ENCODE data around the gene ASB1. TPM values are rescaled to one million over a fixed set of nuclear protein-coding genes. Genes with fewer than 3 reads are reported as not detected.

Gene ASB1
- total RNA-seq, 1 donor from 2014 or later: 33.9 TPM

DNA sequence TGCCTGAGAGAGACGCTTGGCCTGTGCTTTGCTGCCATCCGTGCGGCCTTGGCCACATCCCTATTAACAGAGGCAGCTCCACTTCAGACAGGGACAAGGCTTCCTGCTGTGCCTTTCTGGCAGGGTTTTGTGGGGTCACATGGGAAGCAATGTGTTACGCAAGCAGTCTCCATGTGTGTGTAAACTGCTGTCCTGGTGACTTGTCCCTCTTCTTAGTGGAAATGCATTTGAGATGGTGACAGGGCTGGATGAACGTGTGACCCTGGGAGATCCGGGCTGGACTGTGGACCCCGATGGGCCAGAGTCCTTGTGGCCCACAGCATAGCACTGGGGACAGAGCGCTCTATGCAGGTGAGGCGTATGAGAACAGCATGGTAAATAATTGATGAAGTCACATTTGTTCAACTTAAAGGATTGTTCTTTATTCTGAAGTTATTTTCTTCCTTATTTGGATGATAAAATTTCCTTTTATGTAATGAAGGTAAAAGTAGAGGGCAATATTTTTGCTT lies 23.2 kb downstream of the ASB1 start:
- TF ChIP-seq, protein P1, sequence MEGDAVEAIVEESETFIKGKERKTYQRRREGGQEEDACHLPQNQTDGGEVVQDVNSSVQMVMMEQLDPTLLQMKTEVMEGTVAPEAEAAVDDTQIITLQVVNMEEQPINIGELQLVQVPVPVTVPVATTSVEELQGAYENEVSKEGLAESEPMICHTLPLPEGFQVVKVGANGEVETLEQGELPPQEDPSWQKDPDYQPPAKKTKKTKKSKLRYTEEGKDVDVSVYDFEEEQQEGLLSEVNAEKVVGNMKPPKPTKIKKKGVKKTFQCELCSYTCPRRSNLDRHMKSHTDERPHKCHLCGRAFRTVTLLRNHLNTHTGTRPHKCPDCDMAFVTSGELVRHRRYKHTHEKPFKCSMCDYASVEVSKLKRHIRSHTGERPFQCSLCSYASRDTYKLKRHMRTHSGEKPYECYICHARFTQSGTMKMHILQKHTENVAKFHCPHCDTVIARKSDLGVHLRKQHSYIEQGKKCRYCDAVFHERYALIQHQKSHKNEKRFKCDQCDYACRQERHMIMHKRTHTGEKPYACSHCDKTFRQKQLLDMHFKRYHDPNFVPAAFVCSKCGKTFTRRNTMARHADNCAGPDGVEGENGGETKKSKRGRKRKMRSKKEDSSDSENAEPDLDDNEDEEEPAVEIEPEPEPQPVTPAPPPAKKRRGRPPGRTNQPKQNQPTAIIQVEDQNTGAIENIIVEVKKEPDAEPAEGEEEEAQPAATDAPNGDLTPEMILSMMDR (IDR thresholded peaks at IDR 0.05): no peak
- H3K9me3 Mint-ChIP-seq (ENCODE audit: unreplicated experiment): no peaks in the 10 kb centered on the region
- no peak overlapping the region for H3K27ac Mint-ChIP-seq (ENCODE audit: unreplicated experiment)
- DNase-seq (ENCODE audit: extremely low spot score, unreplicated experiment): peak; percentile 60
- H3K4me1 Mint-ChIP-seq (ENCODE audit: unreplicated experiment): peaks cover 8% of the 10 kb centered on the region
- no peak overlapping the region for H3K4me3 Mint-ChIP-seq (ENCODE audit: unreplicated experiment)
- peaks cover 53% of the 10 kb centered on the region for H3K36me3 Mint-ChIP-seq (ENCODE audit: unreplicated experiment)
- no peaks in the 10 kb centered on the region for H3K27me3 Mint-ChIP-seq (ENCODE audit: unreplicated experiment)

DNA sequence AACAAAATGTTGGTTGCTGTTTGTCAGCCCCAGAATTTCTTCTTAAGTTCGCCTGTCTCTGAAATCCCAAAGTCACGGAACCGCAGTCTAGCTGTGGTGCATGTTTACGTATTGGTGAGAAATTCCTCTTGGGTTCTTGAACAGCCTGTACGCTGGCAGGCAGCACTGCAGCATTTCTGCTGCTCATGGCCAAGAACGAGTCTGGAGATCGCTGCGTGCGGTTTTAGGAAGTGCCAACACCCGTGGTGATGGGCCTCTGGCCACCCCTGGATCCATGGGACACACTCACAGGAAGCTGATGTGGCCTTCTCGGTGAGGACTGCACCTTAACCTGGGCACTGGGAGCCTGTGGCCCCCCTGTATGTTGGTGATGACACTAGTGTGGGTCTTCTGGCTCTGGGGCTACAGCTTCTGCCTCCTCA lies 23.7 kb downstream of the ASB1 start:
- H3K27ac Mint-ChIP-seq (ENCODE audit: unreplicated experiment): no peak overlapping the region
- TF ChIP-seq, protein P1 (IDR thresholded peaks at IDR 0.05): no peak
- H3K4me1 Mint-ChIP-seq (ENCODE audit: unreplicated experiment): peaks cover 8% of the 10 kb centered on the region
- H3K4me3 Mint-ChIP-seq (ENCODE audit: unreplicated experiment): no peak overlapping the region
- H3K9me3 Mint-ChIP-seq (ENCODE audit: unreplicated experiment): no peaks in the 10 kb centered on the region
- H3K36me3 Mint-ChIP-seq (ENCODE audit: unreplicated experiment): peaks cover 48% of the 10 kb centered on the region
- no peaks in the 10 kb centered on the region for H3K27me3 Mint-ChIP-seq (ENCODE audit: unreplicated experiment)
- DNase-seq (ENCODE audit: extremely low spot score, unreplicated experiment): peak; percentile 71

DNA sequence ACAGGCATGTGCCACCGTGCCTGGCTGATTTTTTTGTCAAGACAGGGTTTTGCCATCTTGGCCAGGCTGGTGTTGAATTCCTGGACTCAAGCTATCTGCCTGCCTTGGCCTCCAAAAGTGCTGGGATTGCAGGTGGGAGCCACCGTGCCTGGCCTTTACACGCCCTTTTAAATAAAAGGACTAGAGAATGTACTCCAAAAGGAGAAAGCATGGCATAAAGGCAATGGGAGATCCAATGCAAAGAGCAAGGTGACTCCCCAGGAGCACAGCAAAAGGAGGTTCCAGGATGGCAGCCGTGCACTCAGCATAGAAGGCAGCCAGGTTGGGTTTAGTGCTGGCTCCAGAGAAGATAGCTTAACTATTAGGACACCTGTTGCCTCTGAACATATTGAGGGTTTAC lies 27.1 kb downstream of the ASB1 start:
- peaks cover 7% of the 10 kb centered on the region for H3K9me3 Mint-ChIP-seq (ENCODE audit: unreplicated experiment)
- H3K4me1 Mint-ChIP-seq (ENCODE audit: unreplicated experiment): peaks cover 2% of the 10 kb centered on the region
- TF ChIP-seq, protein P1 (IDR thresholded peaks at IDR 0.05): no peak
- H3K27ac Mint-ChIP-seq (ENCODE audit: unreplicated experiment): no peak overlapping the region
- no peaks in the 10 kb centered on the region for H3K27me3 Mint-ChIP-seq (ENCODE audit: unreplicated experiment)
- no peak for DNase-seq (ENCODE audit: extremely low spot score, unreplicated experiment)
- no peak overlapping the region for H3K4me3 Mint-ChIP-seq (ENCODE audit: unreplicated experiment)
- peaks cover 25% of the 10 kb centered on the region for H3K36me3 Mint-ChIP-seq (ENCODE audit: unreplicated experiment)

DNA sequence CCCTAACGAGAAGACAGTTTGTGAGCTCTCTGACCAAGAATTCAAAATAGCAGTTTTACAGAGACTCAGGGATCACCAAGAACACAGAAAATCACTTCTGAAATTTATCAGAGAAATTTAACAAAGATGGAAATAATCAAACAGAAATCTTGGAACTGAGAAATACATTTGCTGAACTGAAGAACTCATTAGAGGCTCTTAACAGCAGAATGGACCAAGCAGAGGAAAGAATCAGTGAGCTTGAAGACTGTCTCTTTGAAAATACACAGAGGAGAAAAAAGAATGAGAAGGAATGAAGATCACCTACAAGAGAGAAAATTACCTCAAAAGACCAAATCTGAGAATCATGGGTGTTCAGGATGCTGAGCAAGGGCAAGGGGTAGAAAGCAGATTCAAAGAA lies 29.7 kb downstream of the ASB1 start:
- no peaks in the 10 kb centered on the region for H3K4me1 Mint-ChIP-seq (ENCODE audit: unreplicated experiment)
- peaks cover 7% of the 10 kb centered on the region for H3K9me3 Mint-ChIP-seq (ENCODE audit: unreplicated experiment)
- H3K27ac Mint-ChIP-seq (ENCODE audit: unreplicated experiment): no peak overlapping the region

More for the DNA sequence above, 29.7 kb downstream of the ASB1 start:
- TF ChIP-seq, protein P1 (IDR thresholded peaks at IDR 0.05): no peak
- DNase-seq (ENCODE audit: extremely low spot score, unreplicated experiment): no peak
- Mint-ChIP-seq H3K4me3 (ENCODE audit: unreplicated experiment) (no peak overlapping the region), H3K27me3 (ENCODE audit: unreplicated experiment) (no peaks in the 10 kb centered on the region), H3K36me3 (ENCODE audit: unreplicated experiment) (peaks cover 14% of the 10 kb centered on the region)

All from osteocyte (in vitro differentiated cells).